NCI-H82 treated with DMSO at 0.1 percent for 48 hours (cell line): ENCODE data around the gene SPATA13.

Source experiments
- DNase-seq: peaks from one replicate; lab custom pipeline; 2025; ENCODE audit not compliant: unreplicated experiment; lab: John Stamatoyannopoulos, UW

SPATA13 gene

DNA sequence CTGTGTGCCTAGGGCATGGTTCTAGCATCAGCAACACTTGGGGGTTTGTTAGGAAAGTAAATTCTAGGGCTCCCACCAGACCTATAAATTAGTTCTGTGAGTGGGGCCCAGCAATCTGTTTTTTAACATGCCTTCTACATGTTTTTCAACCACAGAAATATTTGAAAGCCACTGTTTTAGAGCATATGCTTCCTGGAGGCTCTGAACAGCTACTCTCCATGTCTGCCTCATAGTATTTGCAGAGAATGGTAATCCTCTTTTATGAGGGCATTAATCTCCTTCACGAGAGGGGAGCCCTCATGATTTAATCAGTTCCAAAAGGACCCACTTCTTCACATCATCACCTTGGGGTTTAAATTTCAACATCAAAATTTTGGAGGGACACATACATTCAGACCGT, 6.0 kb downstream of the SPATA13 start:
- no peak for DNase-seq

DNA sequence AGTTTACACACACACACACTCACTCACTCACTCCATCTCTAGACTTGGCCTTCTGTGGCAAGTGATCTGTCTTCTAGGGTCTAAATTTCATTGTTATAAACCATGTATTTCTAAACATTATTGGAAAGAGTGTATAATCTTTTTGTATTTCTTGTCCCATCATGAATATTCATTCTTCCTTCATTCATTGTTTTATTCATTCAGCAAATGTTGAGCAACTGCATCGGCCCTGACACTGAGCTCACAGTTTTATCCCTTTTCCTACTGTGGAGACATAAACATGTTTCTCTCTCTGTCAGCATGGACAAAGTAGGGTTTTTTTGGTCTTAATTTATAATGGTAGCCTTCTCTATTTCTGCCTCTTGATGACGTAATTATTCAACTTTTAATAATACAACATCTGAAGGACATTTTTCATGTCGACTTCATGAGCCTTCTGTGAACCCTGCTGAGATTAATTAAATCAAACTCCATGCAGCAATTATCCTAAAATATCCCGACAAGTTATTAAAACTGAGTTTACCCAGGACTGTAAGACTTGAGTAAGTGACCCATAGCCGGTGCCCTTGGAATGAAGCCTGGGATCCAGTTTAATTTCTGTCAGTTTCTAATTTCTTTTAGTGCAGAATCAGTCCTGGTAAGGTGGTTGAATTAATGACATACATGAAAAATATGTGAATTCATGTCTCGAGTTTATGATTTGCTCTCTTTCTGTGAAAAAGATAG, 7.3 kb downstream of the SPATA13 start:
- no peak for DNase-seq

DNA sequence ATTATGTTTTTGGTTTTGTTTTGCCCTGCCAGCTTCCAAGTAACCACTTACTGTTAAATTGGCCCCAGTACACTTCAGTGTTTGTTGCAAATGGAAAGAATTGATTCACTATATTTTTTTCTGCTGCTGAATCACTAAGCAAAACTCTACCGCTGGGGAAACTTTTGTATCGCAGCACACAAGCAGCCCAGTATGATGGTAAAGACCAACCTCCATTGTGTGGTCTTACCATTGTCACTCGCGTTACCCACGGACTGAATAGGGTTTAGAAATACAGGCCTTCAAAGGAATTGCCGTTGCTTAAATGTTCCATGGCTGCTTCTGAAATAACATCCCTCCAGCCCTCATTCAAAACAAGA, 7.9 kb downstream of the SPATA13 start:
- no peak for DNase-seq

DNA sequence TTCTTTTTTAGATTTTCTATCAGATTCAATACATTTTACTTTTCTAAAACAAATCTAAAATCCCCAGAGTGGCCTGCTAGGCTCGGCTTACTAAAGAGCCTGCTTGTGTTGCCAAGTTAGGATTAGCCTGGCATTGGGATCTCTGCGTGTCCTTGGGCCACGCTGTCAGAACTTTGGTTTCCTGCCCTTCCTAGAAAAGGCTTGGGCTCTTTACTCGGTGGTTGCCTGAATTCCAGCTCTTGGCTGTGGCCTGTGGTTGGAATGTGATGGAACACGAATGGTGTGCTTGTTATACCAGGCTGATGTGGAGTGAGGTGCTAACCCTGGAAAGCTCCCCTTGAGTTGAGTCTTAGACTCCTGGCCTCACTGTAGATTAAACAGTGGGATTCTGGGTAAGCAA, 8.5 kb downstream of the SPATA13 start:
- no peak for DNase-seq

DNA sequence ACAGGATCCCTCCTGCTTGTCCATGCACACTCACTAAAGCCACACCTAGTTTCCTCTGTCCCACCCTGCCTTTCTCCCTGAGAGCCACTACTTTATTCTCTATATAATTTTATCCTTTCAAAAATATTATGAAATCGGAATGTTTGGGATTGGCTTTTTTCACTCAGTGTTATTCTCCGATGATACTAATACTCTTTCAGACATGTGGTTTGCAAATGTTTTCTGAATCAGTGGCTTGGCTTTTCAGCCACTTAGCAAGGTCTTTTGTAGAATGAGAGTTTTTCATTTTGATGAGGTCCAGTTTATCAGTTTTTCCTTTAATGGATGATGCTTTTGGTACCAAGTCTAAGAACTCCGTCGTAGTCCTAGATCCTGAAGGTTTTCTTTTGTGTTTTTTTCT, 11.6 kb downstream of the SPATA13 start:
- DNase-seq: no peak

DNA sequence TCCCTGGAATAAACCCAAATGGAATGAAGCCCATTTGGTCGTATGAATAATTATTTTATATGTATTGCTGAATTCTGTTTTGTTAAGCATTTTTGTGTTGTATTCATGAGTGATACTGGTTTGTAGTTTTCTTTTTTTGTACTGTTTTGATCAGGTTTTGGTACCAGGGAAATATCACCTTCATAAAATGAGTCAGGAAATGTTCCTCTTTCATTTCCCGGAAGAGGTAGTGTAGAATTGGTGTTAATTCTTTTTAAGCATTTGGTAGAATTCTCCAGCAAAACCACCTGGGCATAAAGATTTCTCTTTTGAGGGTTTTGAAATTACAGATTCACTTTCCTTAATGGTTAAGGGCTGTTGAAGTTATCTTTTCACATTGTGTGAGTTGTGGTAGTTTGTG, 13.3 kb downstream of the SPATA13 start:
- no peak for DNase-seq

DNA sequence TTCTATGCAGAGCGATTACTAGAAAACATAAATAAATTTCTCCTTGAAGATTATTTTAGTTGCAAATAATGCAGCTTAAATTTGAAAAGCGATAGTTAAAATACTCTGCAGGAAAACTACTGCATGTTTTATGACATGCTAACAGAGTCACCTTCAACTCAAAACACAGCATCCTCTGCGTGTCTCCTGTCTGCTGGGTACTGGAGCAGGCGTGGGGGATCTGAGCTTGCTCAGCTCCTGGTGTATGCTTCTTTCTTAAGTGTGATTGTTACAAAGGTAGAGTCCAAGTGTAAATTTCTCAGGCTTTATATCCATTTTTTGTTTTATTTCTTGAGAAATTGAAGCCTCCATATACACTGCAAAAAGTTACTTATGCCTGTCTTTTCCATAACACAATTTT, 15.3 kb downstream of the SPATA13 start:
- no peak for DNase-seq

DNA sequence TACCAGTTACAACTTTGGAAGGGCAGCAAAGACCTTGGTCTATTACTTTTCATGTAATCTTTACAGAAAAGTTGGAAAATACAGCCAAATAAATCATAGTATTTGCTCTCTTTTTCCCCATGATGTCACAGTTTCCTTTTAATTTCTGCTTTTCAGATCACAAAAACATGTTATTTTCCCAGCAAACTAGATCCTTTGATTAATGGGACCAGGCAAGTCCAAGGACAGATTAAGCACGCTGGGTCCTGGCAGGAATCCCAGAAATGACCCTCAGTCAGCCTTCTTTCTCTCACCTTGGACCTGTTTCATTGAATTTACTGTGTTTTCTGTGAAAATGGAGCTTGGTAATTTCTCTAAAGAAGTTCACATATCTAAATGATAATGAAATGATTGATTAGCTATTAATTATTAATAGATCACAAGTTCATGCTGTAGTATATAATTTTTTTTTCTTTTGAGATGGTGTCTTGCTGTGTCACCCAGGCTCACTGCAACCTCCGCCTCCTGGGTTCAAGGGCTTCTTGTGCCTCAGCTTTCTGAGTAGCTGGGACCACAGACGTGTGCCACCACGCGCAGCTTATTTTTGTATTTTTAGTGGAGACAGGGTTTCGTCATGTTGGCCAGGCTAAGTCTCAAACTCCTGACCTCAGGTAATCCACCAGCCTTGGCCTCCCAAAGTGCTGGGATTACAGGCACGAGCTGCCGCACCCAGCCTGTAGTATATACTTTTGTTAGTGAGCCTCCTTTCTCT, 16.0 kb downstream of the SPATA13 start:
- no peak for DNase-seq

DNA sequence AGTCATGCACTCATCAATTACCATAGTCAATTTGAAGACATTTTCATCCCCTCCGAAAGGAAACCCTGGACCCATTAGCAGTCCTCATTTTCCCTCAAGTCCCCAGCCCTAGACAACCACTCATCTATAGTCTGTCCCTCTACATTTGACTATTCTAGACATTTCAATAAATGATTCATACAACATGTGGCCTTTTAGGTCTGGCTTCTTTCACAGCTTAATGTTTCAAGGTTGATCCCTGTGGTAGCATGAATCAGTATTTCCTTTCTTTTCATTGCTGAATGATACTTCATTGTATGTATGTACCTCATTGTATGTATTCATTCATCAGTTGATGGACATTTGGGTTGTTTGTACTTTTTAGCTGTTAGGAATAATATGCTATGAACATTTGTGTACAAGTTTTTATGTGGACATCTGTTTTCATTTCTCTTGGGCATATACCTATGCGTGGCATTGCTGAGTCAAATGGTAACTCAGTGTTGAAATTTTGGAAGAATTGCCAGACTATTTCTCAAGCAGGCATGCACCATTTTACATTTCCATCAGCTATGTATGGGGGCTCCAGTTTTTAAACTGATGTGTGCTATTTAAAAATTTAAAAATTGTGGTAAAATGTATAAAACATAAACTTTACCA, 18.4 kb downstream of the SPATA13 start:
- no peak for DNase-seq

DNA sequence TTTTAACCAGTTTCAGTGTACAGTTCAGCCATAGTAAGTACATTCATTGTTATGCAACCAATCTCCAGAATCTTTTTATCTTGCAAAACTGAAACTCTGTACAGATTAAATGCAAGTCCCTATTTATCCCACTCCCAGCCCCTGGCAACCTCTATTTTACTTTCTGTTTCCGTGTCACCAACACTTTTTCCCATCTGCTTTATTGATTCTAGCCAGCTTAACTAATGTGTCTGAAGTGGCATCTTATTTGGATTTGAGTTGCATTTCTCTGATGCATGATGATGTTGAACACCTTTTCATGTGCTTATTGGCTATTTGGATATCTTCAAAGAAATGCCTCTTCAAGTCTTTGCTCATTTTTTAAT, 18.9 kb downstream of the SPATA13 start:
- no peak for DNase-seq

DNA sequence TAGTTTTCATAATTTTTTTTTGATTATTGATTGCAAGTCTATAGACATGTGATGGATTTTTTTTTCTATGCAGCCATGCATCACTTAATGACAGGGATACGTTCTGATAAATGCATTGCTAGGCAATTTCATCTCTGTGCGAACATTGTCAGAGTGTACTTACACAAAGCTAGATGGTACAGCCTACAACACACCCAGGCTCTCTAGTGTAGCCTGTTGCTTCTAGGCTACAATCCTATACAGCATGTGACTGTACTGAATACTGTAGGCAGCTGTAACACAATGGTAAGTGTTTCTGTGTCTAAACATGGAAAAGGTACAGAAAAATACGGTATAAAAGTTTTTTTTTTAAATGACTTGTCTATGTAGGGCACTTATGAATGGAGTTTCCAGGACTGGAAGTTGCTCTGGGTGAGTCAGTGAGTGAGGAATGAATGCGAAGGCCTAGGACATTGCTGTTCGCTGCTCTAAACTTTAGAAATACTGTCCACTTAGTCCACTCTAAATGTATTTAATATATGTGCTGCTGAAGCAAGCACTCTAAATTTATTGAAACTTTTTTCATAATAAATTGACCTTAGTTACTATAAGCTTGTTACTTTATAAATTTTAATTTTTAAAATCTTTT, 20.3 kb downstream of the SPATA13 start:
- no peak for DNase-seq

DNA sequence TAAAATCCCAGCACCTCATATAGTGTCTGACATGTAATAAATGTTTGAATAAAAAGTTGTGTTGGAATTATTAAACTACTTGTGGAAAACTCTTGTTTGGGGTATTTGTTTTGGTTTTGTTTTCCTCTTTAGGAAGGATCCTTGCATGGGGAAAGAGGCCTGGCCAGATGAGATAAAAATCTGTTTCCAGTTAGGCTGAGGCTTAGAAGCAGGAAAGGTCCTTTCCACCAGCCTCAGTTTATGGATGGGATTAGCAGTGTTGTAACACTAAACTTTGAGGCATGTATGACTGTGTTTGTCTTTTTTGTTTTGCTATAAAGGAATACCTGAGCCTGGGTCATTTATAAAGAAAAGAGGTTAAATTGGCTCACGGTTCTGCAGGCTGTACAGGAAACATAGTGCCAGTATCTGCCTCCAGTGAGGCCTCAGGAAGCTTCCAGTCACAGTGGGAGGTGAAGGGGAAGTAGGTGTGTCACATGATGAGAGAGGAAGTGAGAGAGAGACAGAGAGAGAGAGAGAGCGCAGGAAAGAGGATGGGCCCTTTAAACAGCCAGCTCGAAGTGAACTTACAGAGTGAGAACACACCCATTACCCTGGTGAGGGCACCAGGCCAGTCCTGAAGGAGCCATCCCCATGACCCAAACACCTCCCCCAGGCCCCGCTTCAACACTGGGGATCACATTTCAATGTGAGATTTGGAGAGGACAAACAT, 21.6 kb downstream of the SPATA13 start:
- no peak for DNase-seq

DNA sequence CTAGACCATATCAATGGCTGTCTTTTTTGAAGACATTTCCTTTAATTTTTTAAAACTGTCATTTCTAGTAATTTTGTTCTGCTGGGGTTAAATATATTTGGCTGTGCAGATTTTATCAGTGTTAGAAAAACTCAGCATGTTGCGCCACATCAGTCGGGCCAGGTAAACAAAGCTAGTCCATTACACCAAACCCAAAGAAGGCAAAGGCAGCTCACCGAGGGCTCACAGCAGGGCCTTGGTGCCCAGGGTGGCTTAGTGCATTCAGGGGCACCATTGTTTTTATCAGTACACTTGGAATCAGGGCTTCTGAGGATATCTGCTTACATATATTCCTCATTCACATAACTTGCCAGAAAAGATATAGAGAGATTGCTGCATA, 22.2 kb downstream of the SPATA13 start:
- no peak for DNase-seq

DNA sequence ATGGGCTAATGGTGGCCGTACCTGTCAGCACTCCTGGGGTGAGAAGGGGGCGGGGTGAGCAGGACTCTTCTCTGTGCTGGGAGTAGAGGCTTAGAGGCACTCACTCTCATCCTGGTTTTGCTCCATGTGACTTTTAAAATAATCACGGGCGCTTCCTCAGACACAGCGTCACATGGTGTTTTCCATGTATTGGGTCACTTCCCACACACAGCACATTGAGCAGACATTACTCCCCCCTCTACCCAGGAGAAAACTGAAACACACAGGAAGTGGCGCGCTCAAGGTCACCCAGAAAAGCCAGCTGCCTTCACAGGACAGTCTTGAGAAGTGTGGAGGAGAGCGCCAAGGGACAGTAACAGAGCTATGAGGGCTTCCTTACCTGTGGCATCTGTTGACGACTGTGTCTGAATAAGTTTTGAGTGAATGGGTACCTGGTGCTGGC, 23.2 kb downstream of the SPATA13 start:
- DNase-seq: no peak

DNA sequence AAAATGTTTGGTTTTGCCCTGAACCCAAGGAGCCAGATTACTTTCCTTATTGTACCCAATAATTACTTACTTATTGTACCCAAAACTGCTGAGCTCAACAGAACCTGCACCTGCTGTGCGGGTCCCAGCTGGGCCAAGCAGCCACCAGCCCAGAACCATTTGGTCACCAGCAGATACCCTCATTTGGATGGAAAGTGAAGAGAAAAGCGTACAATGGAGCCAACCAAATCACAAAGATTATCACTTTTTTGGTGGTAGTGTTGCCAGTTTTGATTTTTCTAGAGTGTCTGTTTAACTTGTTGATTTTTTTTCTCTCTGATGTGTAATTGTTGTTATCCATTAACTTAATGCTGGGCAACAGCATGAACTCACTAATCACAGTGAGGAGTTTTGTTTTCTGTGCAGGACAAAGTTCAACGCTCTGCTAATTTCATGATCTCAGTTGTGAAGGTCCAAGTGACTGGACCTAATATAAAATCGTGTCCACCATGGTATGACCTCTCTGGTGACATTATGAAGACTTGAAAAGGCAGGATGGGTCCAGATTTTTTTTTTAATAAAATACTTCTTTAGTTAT, 23.8 kb downstream of the SPATA13 start:
- no peak for DNase-seq

DNA sequence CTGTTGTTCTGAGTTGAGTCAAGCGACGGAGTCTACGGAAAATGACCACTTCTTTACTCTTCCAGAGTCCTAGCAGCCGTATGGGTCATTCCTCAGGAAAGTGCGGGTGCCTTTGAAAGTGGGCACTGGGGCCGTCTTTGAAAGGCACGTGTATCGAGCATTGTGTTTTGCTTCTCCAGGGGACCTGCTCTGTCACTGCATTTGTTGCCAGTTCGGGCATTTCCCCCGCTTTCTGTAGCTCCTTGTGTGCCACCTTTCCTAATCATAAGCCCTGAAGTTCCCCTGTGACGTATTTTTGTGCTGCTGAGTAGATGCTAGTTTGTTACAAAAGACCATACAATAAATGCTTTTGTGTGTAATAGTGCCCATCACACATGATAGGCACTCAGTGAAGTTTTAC, 24.4 kb downstream of the SPATA13 start:
- DNase-seq: no peak

DNA sequence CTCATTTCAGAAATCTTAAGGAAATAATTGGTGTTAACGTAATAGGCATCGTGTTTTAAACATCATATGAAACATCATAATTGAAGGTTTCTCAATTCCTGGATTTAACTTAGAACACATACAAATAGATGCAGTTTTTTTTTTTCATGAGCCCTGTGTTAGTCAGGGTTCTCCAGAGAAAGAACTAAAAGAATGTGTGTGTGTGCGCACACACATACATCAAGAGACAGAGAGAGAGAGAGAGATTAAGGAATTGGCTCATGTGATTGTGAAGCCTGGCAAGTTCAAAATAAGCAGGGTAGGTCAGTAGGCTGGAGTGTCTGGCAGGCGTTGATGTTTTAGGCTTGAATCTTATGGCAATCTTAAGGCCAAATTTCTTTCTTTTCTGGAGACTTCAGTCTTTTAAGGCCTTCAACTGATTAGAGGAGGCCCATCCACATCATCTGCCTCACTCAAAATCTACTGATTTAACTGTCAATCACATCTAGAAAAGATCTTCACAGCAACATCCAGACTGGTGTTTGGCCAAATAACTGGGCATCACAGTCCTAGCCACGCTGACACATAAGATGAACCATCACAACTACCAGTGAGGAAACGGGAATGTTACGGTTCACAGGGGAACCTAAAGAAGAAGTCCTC, 25.2 kb downstream of the SPATA13 start:
- no peak for DNase-seq

DNA sequence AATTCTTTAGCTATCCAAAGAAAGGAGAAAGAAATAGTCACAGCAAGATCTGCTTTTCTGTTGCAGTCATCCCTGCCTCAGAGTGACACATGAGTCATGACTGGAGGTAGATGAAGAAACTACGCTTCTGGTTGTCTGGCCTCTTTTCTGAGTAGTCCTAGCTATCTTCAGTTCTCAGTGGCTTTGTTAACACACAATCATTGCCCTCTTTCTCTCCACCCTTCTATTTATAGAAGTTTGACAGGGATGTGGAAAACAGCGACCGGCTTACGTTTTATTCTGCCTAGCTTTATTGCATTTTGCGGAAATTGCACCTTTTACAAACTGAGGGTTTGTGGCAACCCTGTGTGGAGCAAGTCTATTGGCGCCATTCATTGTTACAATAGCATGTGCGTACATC, 26.7 kb downstream of the SPATA13 start:
- no peak for DNase-seq

DNA sequence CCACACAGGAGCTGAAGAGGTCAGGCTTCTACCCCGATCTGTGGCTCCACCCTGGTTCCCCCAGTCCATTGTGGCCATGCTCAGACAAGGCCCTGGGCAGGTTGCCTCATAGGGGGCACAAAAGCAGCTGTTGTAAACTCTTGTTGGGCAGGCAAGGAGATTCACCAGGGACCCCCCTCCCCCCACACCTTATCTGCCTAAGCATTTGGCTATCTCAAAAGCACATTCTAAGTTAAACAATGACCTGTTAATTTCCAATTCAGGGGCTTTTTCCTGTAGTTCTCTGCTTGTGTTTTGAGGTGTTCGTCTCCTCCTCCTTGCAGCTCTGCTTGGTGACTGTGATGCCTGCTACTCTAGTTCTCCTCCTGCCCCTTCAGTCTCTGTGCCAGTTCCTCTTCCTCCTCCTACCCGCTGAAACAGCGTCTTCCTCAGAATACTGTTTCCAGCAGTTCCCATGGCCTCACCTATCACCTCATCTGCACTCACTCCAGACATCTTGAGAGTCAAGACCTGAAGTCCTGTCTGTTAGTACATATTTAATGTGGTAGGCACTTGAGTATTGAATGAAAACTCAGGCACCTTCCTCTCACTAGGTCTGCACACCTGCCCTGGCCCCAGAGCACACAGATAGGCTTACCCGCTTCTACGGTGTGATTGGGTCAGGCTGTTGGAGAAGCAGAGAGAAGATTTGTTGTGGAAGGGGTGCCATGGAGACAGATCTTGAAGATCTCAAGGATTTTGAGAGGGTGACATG, 31.7 kb downstream of the SPATA13 start:
- no peak for DNase-seq

DNA sequence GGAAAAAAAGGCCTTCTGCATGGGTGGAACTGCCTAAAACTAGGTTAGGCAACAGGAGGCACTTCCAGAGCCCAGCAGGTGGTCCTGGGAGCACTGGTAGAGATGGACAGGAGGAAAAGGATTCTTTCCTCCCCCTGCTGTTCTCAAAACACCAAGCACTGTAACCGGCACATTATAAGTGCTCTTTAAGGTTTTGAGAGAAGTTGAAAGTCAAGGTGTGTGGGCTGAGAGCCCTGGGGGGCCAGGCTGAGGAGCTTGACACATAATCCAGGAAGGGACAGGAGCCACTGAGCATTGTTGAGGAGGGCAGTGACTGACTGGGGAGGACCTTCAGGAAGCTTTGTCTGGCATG, 32.3 kb downstream of the SPATA13 start:
- no peak for DNase-seq
